PC-9 (cell line): ENCODE data around the gene ELAVL1.

ENCODE experiments used
- CTCF ChIP-seq: fragments of 200-600 bp; sonication (generic); conservative IDR thresholded peaks from 2 replicates; pipeline ENCODE4 v1.6.1; 2017; ENCODE audit warnings: mixed run types, antibody characterized with exemption, mild to moderate bottlenecking, moderate library complexity
- EZH2 ChIP-seq: fragments of 200-600 bp; sonication (generic); IDR thresholded peaks from 2 replicates; pipeline ENCODE4 v1.8.0; 2017; ENCODE audit warnings: antibody characterized with exemption, low read depth

- TF ChIP-seq CTCF (no peak), EZH2 (no peak)
These were observed 18.2 kb downstream of the ELAVL1 start for GRCh38 chr19:7987114-7987768.
